Adrenal gland (tissue), 12 donors: Measurements from ENCODE around the gene PRKN. TPM values are rescaled to one million over a fixed set of nuclear protein-coding genes. Genes with fewer than 3 reads are reported as not detected.
"Not testable (repeated sequence)": the region's sequence is repeated elsewhere in the genome, so short reads cannot be mapped to it uniquely, and the experiment has no call there.

Source experiments
- DNase-seq, 7 donors: peaks; one replicate each; pipeline ENCODE4 v3.0.0-alpha.2; 2019 to 2020
- H3K27ac ChIP-seq, 5 donors: fragments of 200-600 bp; sonication (generic) in 4 of 5; 1 replicate in 3 of 5; 2 replicates in 2 of 5; pipeline versions ENCODE4 v1.5.1 to v1.8.0; 2016 to 2020; ENCODE audit warnings: mild to moderate bottlenecking in 1 of 5
- H3K27me3 ChIP-seq: fragments of 200-600 bp; 2 replicates; pipeline ENCODE4 v1.8.0; 2021
- H3K36me3 ChIP-seq, 2 donors: fragments of 200-600 bp; replicated peaks in 1 of 2; 1 replicate in 1 of 2; 2 replicates in 1 of 2; pipeline versions ENCODE4 v1.5.1 to v1.8.0; 2018 to 2022
- H3K4me1 ChIP-seq, 2 donors: fragments of 200-600 bp; replicated peaks in 1 of 2; 1 replicate in 1 of 2; 2 replicates in 1 of 2; pipeline versions ENCODE4 v1.5.1 to v1.8.0; 2018 to 2021
- H3K4me3 ChIP-seq, 4 donors: fragments of 200-600 bp; sonication (generic) in 3 of 4; one replicate each; pipeline ENCODE4 v1.5.1; 2016 to 2018
- H3K9me3 ChIP-seq, 3 donors: fragments of 200-600 bp; sonication (generic) in 1 of 3; replicated peaks in 1 of 3; 1 replicate in 2 of 3; 2 replicates in 1 of 3; pipeline versions ENCODE4 v1.5.1 to v1.8.0; 2016 to 2021
- CTCF ChIP-seq, 6 experiments: fragments of 450-650 bp in 4 of 6; fragments of 200-600 bp in 2 of 6; sonication (generic) in 1 of 6; IDR thresholded peaks; 1 replicate in 5 of 6; 2 replicates in 1 of 6; pipeline versions ENCODE4 v1.5.1 to v1.8.0; 2016 to 2021; ENCODE audit warnings: antibody characterized with exemption in 6 of 6, mild to moderate bottlenecking in 2 of 6, moderate library complexity in 1 of 6
- POLR2A ChIP-seq, 2 donors: fragments of 450-650 bp; IDR thresholded peaks; one replicate each; pipeline ENCODE4 v1.6.1; 2017; ENCODE audit warnings: antibody characterized with exemption in 2 of 2, mild to moderate bottlenecking in 2 of 2, moderate library complexity in 1 of 2
- WGBS, 4 donors: extraction: QIAGEN DNeasy Blood & Tissue Kit in 2 of 4; methylation state at CpG; one replicate each; pipeline versions ENCODE4 v1.1.5 to v1.1.7; 2013 to 2017; 5-methylcytosine and 5-hydroxymethylcytosine counted together
- intact Hi-C, 2 donors: fragments of 100-400 bp; cut with DNase I; formaldehyde crosslinking; loops; one replicate each; pipeline versions ENCODE4 v1.14.1 to v1.15.0; 2022 to 2023
- polyA plus RNA-seq, 3 donors: library from polyadenylated mRNA; stranded (reverse); fragments of 200-250 nt in 2 of 3; fragments of 350-450 nt in 1 of 3; fragmentation: Illumina TruSeq in 1 of 3; extraction: RNeasy Lipid Tissue Mini Kit (QIAGEN cat#74804) in 1 of 3; gene quantifications; one replicate each; pipeline ENCODE4 v1.2.3, GENCODE V29; 2013 to 2014
- total RNA-seq, 9 donors: library from RNA; depleted of rRNA in 4 of 9; stranded (reverse); fragments of >200 nt in 4 of 9; fragments of 120-200 nt in 1 of 9; fragmentation: NEBNext Ultra II Directional in 1 of 9; extraction: Animal tissue kit (Norgen Biotek cat#: 25700) in 1 of 9; gene quantifications; one replicate each; pipeline versions ENCODE4 v1.1.0 to v1.2.4, GENCODE V29; 2013 to 2023
- donor health status: healthy with polysubstance abuse.
- donor health status: Bipolar disorder and iron deficiency.
- donor health status: DM: yes; HTN: yes; CAD: no.
- donor health status: DM: no; HTN: no; CAD: no.
- donor health status: DM: no; HTN: no; CAD: no.
- donor health status: DM: yes; HTN: yes; CAD: no.

Gene PRKN
- total and polyA plus RNA-seq, 12 donors, result 1.9 to 159 (median 13.3) TPM

GRCh38 chr6:161338015-161338414, 1389.6 kb downstream of the PRKN start:
- DNase-seq, result no peak
- H3K4me3 ChIP-seq, result no peak overlapping the region
- TF ChIP-seq CTCF (IDR thresholded peaks at IDR 0.05) (no peak), POLR2A (IDR thresholded peaks at IDR 0.05) (no peak)
- WGBS, 4 donors, result 64 to 85% (median 71%) methylated on average over 3 of the region's 3 CpGs
- H3K9me3 ChIP-seq, result no peaks in the 10 kb centered on the region
- intact Hi-C loops, result no loop called here
- no peaks in the 10 kb centered on the region for H3K27me3 ChIP-seq
- H3K36me3 ChIP-seq, result no peaks in the 10 kb centered on the region
- no peaks in the 10 kb centered on the region for H3K4me1 ChIP-seq
- no peak overlapping the region for H3K27ac ChIP-seq

- intact Hi-C loops, result no loop called here
These were observed 1391.1 kb downstream of the PRKN start for GRCh38 chr6:161336479-161336878.

GRCh38 chr6:161333410-161333809, 1394.2 kb downstream of the PRKN start:
- no peak for TF ChIP-seq POLR2A (IDR thresholded peaks at IDR 0.05)
- TF ChIP-seq CTCF (IDR thresholded peaks at IDR 0.05), result no peak
- intact Hi-C loops, result no loop called here
- 78 to 89% (median 78%) methylated on average over 8 of the region's 8 CpGs for WGBS, 4 donors
- Histone ChIP-seq H3K4me1 (no peaks in the 10 kb centered on the region), H3K36me3 (no peaks in the 10 kb centered on the region), H3K4me3 (no peak overlapping the region), H3K9me3 (no peaks in the 10 kb centered on the region), H3K27me3 (no peaks in the 10 kb centered on the region), H3K27ac (no peak overlapping the region)
- DNase-seq, result no peak

More at GRCh38 chr6:161336479-161336878, 1391.1 kb downstream of the PRKN start:
- TF ChIP-seq CTCF (IDR thresholded peaks at IDR 0.05) (no peak), POLR2A (IDR thresholded peaks at IDR 0.05) (no peak)
- Histone ChIP-seq H3K4me3 (no peak overlapping the region), H3K4me1 (no peaks in the 10 kb centered on the region), H3K27ac (no peak overlapping the region), H3K9me3 (no peaks in the 10 kb centered on the region), H3K36me3 (no peaks in the 10 kb centered on the region), H3K27me3 (no peaks in the 10 kb centered on the region)
- DNase-seq, result no peak
- 88 to 91% (median 91%) methylated on average over 1 of the region's 1 CpG for WGBS, 4 donors

DNA sequence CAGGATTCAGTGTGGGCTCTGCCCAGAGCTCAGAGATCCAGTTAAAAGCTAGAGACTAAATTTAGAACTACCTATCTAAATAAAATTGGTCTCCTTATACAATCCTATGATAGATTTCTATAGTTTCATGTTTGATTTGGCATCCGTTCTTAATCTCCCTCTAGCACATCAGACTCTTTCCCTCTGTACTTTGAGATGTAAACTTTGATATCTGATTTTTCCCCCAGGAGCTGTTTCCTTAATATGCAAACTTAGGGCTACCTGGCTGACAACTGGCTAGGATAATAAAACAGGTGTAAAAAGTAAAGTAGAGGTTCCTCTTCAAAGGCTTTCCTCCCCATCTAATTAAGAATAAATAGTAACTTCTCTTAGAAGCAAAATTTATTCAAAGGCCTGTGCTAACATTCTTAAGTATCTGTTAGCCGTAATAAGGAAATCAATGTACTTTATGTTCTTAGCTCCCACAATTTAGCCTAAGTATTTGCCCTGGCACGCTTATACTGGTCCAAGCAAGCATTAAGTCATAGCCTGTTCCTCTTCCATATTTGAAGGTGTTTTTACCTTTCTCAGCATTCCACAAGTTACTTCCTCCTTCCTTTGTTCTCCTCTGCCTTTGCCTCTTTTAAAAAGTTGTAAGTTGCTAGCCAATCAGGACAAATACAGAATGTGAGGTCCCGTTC, 1396.0 kb downstream of the PRKN start:
- WGBS, 4 donors, result 80 to 88% (median 82%) methylated on average over 4 of the region's 4 CpGs
- H3K4me1 ChIP-seq, H3K9me3 ChIP-seq, H3K4me3 ChIP-seq, intact Hi-C loops, H3K27me3 ChIP-seq, H3K36me3 ChIP-seq, DNase-seq, H3K27ac ChIP-seq: not testable (repeated sequence)

GRCh38 chr6:161327360-161327953, 1400.1 kb downstream of the PRKN start:
- no peak for DNase-seq
- H3K9me3 ChIP-seq, result no peaks in the 10 kb centered on the region
- no peak overlapping the region for H3K27ac ChIP-seq
- TF ChIP-seq CTCF (IDR thresholded peaks at IDR 0.05), result no peak
- TF ChIP-seq POLR2A (IDR thresholded peaks at IDR 0.05), result no peak
- no peaks in the 10 kb centered on the region for H3K4me1 ChIP-seq
- intact Hi-C loops, result no loop called here
- no peaks in the 10 kb centered on the region for H3K36me3 ChIP-seq
- WGBS, 4 donors, result 86 to 92% (median 87%) methylated on average over 4 of the region's 4 CpGs
- no peak overlapping the region for H3K4me3 ChIP-seq
- no peaks in the 10 kb centered on the region for H3K27me3 ChIP-seq
